GM21737 (cell line): ENCODE measurements around the gene GPR107.

Experiments
- ATAC-seq: cut with Tn5 transposase; IDR thresholded peaks from one replicate; pipeline ENCODE4 v1.9.1; 2021; ENCODE audit warnings: mild to moderate bottlenecking, moderate library complexity; ENCODE audit not compliant: unreplicated experiment

Gene GPR107

GRCh38 chr9:130107234-130107861 lies 53.6 kb downstream of the GPR107 start:
- no peak for ATAC-seq

GRCh38 chr9:130107955-130108354 lies 54.2 kb downstream of the GPR107 start:
- no peak for ATAC-seq

GRCh38 chr9:130110166-130110565 lies 56.5 kb downstream of the GPR107 start:
- ATAC-seq: no peak

DNA sequence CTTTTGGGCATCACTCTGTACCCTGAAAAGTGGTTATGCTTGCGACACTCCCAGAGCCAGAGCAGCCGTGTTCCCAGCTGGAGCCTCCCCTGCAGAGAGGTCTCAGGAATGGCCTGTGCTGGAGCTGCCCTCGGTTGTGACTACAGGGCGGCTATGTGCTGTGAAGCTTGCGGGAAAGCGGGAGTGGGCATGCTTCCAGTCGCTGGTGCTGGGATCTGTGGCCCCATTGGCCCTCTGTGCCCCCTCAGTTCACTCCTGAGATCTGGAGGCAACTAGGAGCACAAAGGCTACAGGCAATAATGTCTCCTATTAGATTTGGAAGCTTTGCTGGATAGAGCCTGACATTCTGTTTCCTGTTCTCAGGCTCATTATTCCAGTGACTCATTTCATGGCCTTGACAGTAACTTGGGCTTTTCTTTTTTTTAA lies 56.9 kb downstream of the GPR107 start:
- ATAC-seq: no peak

DNA sequence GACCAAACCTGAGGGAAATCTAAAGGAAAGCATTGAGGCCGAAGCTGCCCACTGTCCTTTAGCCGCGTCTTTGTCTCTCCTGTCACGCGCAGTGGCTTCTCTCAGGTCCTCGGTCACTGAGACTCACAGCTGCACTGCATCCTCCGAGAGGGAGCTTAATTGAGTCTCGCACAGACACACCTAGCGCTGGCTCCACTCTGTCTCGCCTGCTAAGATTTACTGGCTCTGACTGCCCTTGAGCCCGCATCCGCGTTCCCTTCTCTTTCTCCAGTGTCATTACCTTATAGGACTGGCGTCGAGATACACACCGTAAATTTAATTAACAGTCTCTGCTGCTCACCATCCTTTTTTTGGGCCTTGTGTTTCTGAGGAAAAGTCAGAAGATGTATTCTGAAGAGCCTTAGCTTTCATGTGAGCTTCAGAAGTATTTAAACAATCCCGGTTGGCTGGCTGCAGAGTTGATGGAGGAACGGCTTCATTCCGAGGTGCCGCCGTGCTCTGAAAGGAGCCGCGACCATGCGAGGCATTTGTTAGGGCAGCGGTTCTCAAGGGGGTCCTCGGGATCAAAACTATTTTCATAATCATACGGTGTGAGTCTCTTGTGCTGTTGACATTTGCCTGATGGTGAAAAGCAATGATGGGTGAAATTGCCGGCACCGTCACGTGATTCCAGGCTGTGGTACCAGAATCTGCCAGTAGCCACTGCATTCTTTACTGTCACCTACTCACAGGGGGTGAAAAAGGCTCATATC lies 58.3 kb downstream of the GPR107 start:
- ATAC-seq: no peak

- no peak for ATAC-seq
These were observed 58.9 kb downstream of the GPR107 start for GRCh38 chr9:130112538-130113151.

GRCh38 chr9:130114741-130115140 lies 61.0 kb downstream of the GPR107 start:
- ATAC-seq: no peak

GRCh38 chr9:130116346-130116745 lies 62.6 kb downstream of the GPR107 start:
- ATAC-seq: no peak

DNA sequence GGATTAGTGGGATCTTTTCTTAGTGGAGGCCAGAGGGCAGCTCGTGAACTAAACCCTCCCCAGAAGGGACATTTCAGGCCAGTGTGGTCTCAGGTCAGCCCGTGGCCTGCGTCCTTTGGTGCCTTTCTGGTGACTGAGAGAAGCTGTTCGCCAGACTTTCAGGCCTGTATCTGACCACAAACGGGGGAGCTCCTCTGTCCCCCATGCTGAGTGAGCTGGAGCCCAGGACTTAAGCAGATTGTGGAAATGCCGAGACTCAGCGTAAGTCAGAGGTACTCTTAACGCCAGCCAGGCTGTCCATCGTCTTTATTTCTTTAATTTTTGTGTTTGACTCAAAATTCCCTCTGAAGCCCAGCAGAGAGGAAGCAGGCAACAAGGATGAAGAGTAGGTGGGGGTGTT lies 63.7 kb downstream of the GPR107 start:
- no peak for ATAC-seq

GRCh38 chr9:130117816-130118632 lies 64.3 kb downstream of the GPR107 start:
- no peak for ATAC-seq

DNA sequence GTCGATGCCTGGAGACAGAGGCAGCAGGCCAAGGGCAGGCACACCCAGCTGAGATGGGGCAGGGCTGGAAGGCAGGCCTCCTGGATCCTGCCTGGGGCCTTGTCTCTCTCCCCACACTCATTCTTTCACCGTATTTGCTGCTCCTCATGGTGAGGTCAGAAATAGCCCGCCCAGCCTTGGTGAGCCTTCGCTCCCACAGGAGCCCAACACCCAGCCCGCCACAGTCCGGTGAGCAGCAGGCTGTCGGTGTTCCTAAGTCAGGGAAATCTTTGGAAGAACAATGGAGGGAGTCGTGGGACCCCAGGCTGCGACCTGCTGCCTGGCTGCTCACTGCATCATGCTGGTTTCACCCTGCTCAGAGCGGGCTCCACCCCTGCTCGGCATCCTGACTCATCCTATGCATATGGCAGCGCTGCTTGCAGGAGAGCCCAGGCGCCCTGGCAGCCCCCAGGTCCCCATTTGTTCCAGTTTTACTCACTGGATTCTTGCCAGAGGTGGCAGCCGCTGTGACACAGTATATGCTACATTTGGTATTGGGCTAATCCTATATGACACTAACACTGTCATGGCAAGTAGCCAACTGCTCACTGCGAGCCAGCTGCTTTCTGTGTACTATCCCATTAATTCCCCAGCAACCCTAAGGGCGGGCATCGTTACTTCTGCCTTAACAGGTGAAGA lies 65.3 kb downstream of the GPR107 start:
- ATAC-seq: no peak

- no peak for ATAC-seq
These were observed 66.0 kb downstream of the GPR107 start for GRCh38 chr9:130119519-130120298.

DNA sequence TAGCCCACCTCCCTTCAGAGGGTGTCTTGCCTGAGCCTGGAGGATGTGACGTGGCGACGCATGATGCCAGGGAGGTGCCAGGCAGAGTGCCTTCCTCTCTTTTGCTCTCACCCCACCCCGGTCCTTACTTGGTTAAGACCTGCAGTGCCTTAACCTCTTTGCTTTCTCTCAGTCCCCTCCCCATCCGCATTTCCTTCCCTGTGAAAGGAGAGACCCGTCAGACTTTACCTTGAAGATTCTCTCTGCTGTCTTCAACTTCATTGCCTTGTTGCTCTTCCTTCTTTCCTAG lies 66.5 kb downstream of the GPR107 start:
- ATAC-seq: no peak

- ATAC-seq: no peak
These were observed 67.1 kb downstream of the GPR107 start for GRCh38 chr9:130120832-130121231.

DNA sequence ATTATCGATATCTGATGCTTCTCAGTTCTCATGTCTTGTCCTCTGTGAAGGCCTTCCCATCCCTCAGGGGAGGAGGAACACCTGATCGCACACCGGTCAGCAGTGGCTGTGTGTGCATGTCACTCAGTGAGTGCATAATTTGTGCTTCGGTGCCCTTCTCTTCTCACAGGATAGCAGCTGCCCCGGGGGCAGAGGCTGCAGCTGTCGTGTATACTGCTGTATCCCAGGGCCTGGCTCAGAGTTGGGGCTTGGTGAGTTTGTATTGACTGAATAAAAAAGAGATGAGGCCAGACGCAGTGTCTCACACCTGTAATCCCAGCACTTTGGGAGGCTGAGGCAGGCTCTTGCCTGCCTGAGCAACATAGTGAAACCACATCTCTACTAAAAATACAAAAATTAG lies 68.8 kb downstream of the GPR107 start:
- ATAC-seq: no peak

GRCh38 chr9:130124085-130124860 lies 70.6 kb downstream of the GPR107 start:
- ATAC-seq: no peak

- no peak for ATAC-seq
These were observed 73.2 kb downstream of the GPR107 start for GRCh38 chr9:130126721-130127433.

DNA sequence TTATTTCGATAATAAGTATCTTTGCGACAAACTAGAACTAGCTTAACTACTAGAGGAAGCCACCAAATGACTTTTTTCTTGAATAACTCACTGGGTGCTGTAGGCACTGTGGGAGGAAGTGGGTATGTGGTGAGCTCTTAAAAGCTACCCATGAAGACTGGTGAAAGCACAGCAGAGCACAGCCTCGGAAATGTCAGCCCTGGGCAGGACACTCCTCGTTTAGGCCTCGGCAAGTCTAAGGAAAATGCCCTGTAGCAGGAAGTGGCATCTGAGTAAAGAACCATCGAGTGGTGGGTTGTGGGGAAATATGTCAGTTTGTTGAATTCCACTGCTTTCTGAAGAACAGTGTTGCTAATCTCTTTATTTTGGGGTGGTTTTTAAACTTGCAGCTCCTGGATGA lies 74.5 kb downstream of the GPR107 start:
- ATAC-seq: peak; percentile 49
